Mesendoderm (in vitro differentiated cells): ENCODE data around the gene SNCG.

ENCODE experiments used
- DNase-seq: peaks from one replicate; pipeline ENCODE4 v3.0.0; 2013
- H2AK5ac ChIP-seq: 2 replicates; pipeline ENCODE4 v1.6.1; 2013; ENCODE audit warnings: low read length, inconsistent platforms
- H2BK120ac ChIP-seq: 2 replicates; pipeline ENCODE4 v1.6.1; 2013; ENCODE audit warnings: low read depth, mild to moderate bottlenecking, low read length, moderate library complexity, mixed read lengths
- H2BK15ac ChIP-seq: replicated peaks from 2 replicates; pipeline ENCODE4 v1.6.1; 2013; ENCODE audit warnings: low read depth, mild to moderate bottlenecking, moderate library complexity
- H2BK5ac ChIP-seq: 2 replicates; pipeline ENCODE4 v1.6.1; 2013; ENCODE audit warnings: low read length, inconsistent platforms
- H3K18ac ChIP-seq: 2 replicates; pipeline ENCODE4 v1.6.1; 2013; ENCODE audit warnings: mild to moderate bottlenecking, low read length, mixed read lengths
- H3K23ac ChIP-seq: one replicate; pipeline ENCODE4 v1.6.1; 2013; ENCODE audit warnings: low read length
- H3K27ac ChIP-seq: 2 replicates; pipeline ENCODE4 v1.5.1; 2013; ENCODE audit warnings: low read depth, mild to moderate bottlenecking, inconsistent platforms, low read length, moderate library complexity
- H3K27me3 ChIP-seq: 2 replicates; pipeline ENCODE4 v1.6.1; 2013; ENCODE audit warnings: low read length, control low read depth, mild to moderate bottlenecking, inconsistent platforms; ENCODE audit not compliant: insufficient read depth, poor library complexity
- H3K36me3 ChIP-seq: 2 replicates; pipeline ENCODE4 v1.6.1; 2013; ENCODE audit warnings: low read length, inconsistent platforms; ENCODE audit not compliant: control insufficient read depth, insufficient read depth
- H3K4ac ChIP-seq: one replicate; pipeline ENCODE4 v1.6.1; 2013; ENCODE audit warnings: low read depth, mild to moderate bottlenecking, low read length, moderate library complexity
- H3K4me1 ChIP-seq: 2 replicates; pipeline ENCODE4 v1.6.1; 2013; ENCODE audit warnings: low read depth, low read length, inconsistent platforms; ENCODE audit not compliant: control insufficient read depth
- H3K4me2 ChIP-seq: 2 replicates; pipeline ENCODE4 v1.6.1; 2013; ENCODE audit warnings: low read length
- H3K4me3 ChIP-seq: 2 replicates; pipeline ENCODE4 v1.5.1; 2013; ENCODE audit warnings: mild to moderate bottlenecking, low read length
- H3K56ac ChIP-seq: one replicate; pipeline ENCODE4 v1.6.1; 2013; ENCODE audit warnings: low read length
- H3K79me1 ChIP-seq: 2 replicates; pipeline ENCODE4 v1.6.1; 2013; ENCODE audit warnings: low read length, inconsistent platforms
- H3K79me2 ChIP-seq: 2 replicates; pipeline ENCODE4 v1.6.1; 2013; ENCODE audit warnings: mild to moderate bottlenecking, low read length; ENCODE audit not compliant: control insufficient read depth, insufficient read depth
- H3K9ac ChIP-seq: 2 replicates; pipeline ENCODE4 v1.6.1; 2013; ENCODE audit warnings: low read length, inconsistent platforms
- H4K5ac ChIP-seq: one replicate; pipeline ENCODE4 v1.6.1; 2013; ENCODE audit warnings: low read length
- H4K8ac ChIP-seq: one replicate; pipeline ENCODE4 v1.6.1; 2013; ENCODE audit warnings: low read depth, mild to moderate bottlenecking, control low read depth, low read length, moderate library complexity
- WGBS: extraction: QIAGEN DNeasy Blood & Tissue Kit; methylation state at CpG from one replicate; pipeline ENCODE4 v1.1.7; 2013; ENCODE audit warnings: low lambda C conversion rate, missing lambda C conversion rate; ENCODE audit not compliant: insufficient coverage; ENCODE audit errors: extremely low coverage; 5-methylcytosine and 5-hydroxymethylcytosine counted together

The SNCG gene

GRCh38 chr10:86942441-86943315 lies 15.7 kb upstream of the SNCG start:
- H2BK15ac ChIP-seq = no peak overlapping the region
- H2BK5ac ChIP-seq = no peak overlapping the region
- no peak overlapping the region for H4K5ac ChIP-seq
- H3K79me1 ChIP-seq = no peaks in the 10 kb centered on the region
- no peak overlapping the region for H2AK5ac ChIP-seq
- no peaks in the 10 kb centered on the region for H3K36me3 ChIP-seq
- no peak for DNase-seq
- H3K27me3 ChIP-seq = no peaks in the 10 kb centered on the region
- no peak overlapping the region for H3K27ac ChIP-seq
- H3K4me3 ChIP-seq = no peak overlapping the region
- H3K4ac ChIP-seq = no peak overlapping the region
- WGBS = no CpG with 5 or more reads among the region's 94 CpGs
- no peaks in the 10 kb centered on the region for H3K4me1 ChIP-seq
- no peak overlapping the region for H3K9ac ChIP-seq
- no peak overlapping the region for H4K8ac ChIP-seq
- H3K23ac ChIP-seq = no peak overlapping the region
- no peak overlapping the region for H3K56ac ChIP-seq
- no peak overlapping the region for H2BK120ac ChIP-seq
- H3K79me2 ChIP-seq = no peaks in the 10 kb centered on the region
- no peak overlapping the region for H3K4me2 ChIP-seq
- H3K18ac ChIP-seq = no peak overlapping the region

GRCh38 chr10:86943316-86944030 lies 14.9 kb upstream of the SNCG start:
- Histone ChIP-seq H3K36me3 (no peaks in the 10 kb centered on the region), H3K27me3 (no peaks in the 10 kb centered on the region), H3K23ac (no peak overlapping the region), H4K5ac (no peak overlapping the region), H2BK15ac (no peak overlapping the region), H3K27ac (no peak overlapping the region), H3K18ac (no peak overlapping the region), H3K4me1 (no peaks in the 10 kb centered on the region), H3K56ac (no peak overlapping the region), H2BK5ac (no peak overlapping the region), H3K4ac (no peak overlapping the region), H2AK5ac (no peak overlapping the region), H3K4me2 (no peak overlapping the region), H2BK120ac (no peak overlapping the region), H3K9ac (no peak overlapping the region), H3K79me1 (no peaks in the 10 kb centered on the region), H3K79me2 (no peaks in the 10 kb centered on the region), H3K4me3 (no peak overlapping the region), H4K8ac (no peak overlapping the region)
- DNase-seq = no peak
- WGBS = no CpG with 5 or more reads among the region's 30 CpGs

- DNase-seq = no peak
- no peak overlapping the region for H3K4me2 ChIP-seq
- WGBS = no CpG with 5 or more reads among the region's 4 CpGs
- no peaks in the 10 kb centered on the region for H3K79me2 ChIP-seq
- no peak overlapping the region for H2BK120ac ChIP-seq
- no peaks in the 10 kb centered on the region for H3K27me3 ChIP-seq
- no peak overlapping the region for H4K8ac ChIP-seq
- H2BK15ac ChIP-seq = no peak overlapping the region
- H3K23ac ChIP-seq = no peak overlapping the region
- H3K4ac ChIP-seq = no peak overlapping the region
- H3K4me1 ChIP-seq = no peaks in the 10 kb centered on the region
- no peak overlapping the region for H3K9ac ChIP-seq
- H2BK5ac ChIP-seq = no peak overlapping the region
- H3K56ac ChIP-seq = no peak overlapping the region
- no peak overlapping the region for H3K18ac ChIP-seq
- H2AK5ac ChIP-seq = no peak overlapping the region
- no peaks in the 10 kb centered on the region for H3K36me3 ChIP-seq
- H3K4me3 ChIP-seq = no peak overlapping the region
- no peak overlapping the region for H3K27ac ChIP-seq
- H3K79me1 ChIP-seq = no peaks in the 10 kb centered on the region
- no peak overlapping the region for H4K5ac ChIP-seq
Measured at GRCh38 chr10:86944031-86944419, 14.4 kb upstream of the SNCG start.

GRCh38 chr10:86944471-86944870 lies 13.9 kb upstream of the SNCG start:
- DNase-seq = peak; percentile 63
- Histone ChIP-seq H2BK120ac (no peak overlapping the region), H3K36me3 (no peaks in the 10 kb centered on the region), H3K9ac (no peak overlapping the region), H3K4me3 (no peak overlapping the region), H3K79me2 (no peaks in the 10 kb centered on the region), H3K4me2 (no peak overlapping the region), H2BK15ac (no peak overlapping the region), H4K8ac (no peak overlapping the region), H3K4ac (no peak overlapping the region), H3K27ac (no peak overlapping the region), H2BK5ac (no peak overlapping the region), H3K56ac (no peak overlapping the region), H3K27me3 (no peaks in the 10 kb centered on the region), H3K23ac (no peak overlapping the region), H3K4me1 (no peaks in the 10 kb centered on the region), H3K79me1 (no peaks in the 10 kb centered on the region), H4K5ac (no peak overlapping the region), H2AK5ac (no peak overlapping the region), H3K18ac (no peak overlapping the region)

GRCh38 chr10:86944907-86945306 lies 13.5 kb upstream of the SNCG start:
- H3K4ac ChIP-seq = no peak overlapping the region
- H3K18ac ChIP-seq = no peak overlapping the region
- H3K4me2 ChIP-seq = no peak overlapping the region
- H3K79me1 ChIP-seq = no peaks in the 10 kb centered on the region
- H3K56ac ChIP-seq = peak overlapping the region; percentile 10
- H4K8ac ChIP-seq = no peak overlapping the region
- no peak overlapping the region for H4K5ac ChIP-seq
- H3K4me3 ChIP-seq = no peak overlapping the region
- WGBS = no CpG with 5 or more reads among the region's 3 CpGs
- no peak overlapping the region for H2BK15ac ChIP-seq
- no peaks in the 10 kb centered on the region for H3K36me3 ChIP-seq
- H3K79me2 ChIP-seq = no peaks in the 10 kb centered on the region
- H2AK5ac ChIP-seq = no peak overlapping the region
- DNase-seq = no peak
- no peak overlapping the region for H2BK120ac ChIP-seq
- no peak overlapping the region for H3K27ac ChIP-seq
- no peaks in the 10 kb centered on the region for H3K4me1 ChIP-seq
- H3K9ac ChIP-seq = no peak overlapping the region
- H3K27me3 ChIP-seq = no peaks in the 10 kb centered on the region
- no peak overlapping the region for H2BK5ac ChIP-seq
- H3K23ac ChIP-seq = no peak overlapping the region
